ENCODE measurements around the gene SIRT3.

DNA sequence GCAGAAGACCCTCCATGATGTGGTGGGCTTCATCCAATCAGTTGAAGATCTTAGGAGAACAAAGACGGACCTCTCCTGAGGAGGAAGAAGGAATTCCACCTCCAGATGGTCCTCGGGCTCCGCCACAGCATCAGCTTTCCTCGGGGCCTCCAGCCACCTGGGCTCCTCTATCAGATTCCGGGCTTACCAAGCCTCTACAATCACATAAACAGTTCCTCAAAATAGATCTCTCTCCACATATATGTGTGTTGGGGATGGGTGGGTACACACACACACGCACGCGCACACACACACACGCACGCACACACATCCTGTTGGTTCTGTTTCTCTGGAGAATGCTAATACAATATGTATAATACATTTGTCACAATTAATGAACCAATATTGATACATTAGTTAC is 23.3 kb upstream of the SIRT3 start:
- TF ChIP-seq, protein P1, sequence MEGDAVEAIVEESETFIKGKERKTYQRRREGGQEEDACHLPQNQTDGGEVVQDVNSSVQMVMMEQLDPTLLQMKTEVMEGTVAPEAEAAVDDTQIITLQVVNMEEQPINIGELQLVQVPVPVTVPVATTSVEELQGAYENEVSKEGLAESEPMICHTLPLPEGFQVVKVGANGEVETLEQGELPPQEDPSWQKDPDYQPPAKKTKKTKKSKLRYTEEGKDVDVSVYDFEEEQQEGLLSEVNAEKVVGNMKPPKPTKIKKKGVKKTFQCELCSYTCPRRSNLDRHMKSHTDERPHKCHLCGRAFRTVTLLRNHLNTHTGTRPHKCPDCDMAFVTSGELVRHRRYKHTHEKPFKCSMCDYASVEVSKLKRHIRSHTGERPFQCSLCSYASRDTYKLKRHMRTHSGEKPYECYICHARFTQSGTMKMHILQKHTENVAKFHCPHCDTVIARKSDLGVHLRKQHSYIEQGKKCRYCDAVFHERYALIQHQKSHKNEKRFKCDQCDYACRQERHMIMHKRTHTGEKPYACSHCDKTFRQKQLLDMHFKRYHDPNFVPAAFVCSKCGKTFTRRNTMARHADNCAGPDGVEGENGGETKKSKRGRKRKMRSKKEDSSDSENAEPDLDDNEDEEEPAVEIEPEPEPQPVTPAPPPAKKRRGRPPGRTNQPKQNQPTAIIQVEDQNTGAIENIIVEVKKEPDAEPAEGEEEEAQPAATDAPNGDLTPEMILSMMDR (IDR thresholded peaks at IDR 0.05): no peak
- TF ChIP-seq POLR2A (IDR thresholded peaks at IDR 0.05): no peak
